SKM-1 (cell line): Measurements from ENCODE around the gene PSMG3.

Experiments
- DNase-seq: peaks from one replicate; lab custom pipeline; 2025; ENCODE audit not compliant: unreplicated experiment; lab: John Stamatoyannopoulos, UW

PSMG3 gene

DNA sequence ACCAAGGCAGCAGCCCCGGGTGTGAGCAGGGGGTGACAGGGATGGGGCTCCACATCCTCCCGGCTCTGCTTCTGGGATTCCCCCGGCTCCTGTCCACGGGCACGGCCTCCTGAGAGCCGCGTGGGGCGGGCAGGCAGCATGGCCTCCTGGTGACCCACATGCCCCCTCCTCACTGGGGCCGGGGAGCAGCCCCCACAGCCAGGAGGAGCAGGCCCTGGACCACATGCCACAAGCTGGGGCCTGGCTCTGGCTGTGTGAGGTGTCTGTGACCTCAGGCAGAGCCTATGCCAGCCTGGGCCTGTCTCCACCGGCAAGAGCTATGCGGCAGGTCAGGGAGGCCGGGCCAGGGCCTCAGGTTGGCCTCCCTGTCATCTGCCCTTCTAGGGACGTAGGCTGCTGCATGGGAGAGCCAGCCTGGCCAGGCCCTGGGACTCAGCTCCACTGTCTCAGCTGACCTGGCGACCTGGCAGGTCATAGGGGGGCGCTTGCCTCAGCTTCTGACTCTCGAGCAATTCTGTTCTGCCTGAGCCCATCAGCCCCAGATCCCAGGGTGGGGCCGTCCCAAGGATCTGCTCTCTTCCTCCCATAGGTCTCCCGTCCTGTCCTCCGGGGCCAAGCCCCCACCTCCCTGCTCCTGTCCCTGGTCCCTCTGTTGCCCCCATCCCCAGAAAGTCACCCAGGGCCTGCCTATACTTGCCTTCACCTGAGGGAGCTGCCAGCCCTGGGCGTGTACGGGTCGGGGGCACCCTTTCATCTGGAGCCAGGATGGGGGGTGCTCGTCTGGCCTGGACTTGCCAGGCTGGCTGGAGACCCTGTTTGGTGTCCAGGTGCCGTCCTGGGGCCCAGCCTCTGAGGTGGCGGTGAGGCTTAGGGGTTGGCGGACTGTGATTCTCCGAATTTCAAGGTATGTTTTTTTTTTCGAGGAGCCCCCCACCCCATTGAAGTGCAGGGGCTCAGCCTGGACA is 9.9 kb downstream of the PSMG3 start:
- no peak for DNase-seq

DNA sequence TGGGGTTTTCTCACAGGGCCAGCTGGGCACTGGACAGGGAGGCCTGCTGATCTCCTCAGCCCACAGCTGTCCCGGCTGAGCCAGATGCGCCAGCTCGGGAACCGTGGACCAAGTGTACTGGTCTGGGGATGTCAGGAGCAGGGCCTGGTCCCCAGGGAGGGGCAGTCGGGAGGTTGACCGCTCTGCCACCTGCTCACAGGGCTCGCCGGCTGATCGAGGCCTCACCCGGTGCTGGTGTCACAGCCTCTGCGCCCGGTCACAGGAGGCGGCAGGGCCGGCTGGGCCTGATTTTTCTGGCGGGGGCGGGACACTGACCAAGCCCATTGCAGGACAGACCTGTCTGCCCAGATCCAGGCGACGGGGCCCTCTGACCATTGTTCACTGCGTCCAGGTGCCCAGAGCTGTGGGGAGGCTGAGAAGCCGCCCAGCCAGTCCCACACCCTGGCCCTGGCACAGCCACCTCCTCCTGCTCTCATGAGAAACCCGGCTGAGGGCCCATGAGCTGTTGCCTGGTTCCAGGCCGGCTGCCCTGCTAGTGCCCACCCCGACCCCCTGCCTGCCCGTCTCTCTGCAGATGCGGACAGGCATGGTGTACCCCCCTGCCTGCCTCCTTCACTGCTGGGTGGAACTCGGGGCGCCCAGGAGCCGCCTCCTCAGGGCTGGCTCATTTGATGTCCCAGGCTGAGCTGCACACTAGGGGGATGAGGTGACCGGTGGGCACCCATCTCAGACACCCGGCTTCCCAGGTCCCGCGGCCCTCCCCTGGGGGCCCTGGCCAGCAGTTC is 10.8 kb downstream of the PSMG3 start:
- DNase-seq, result no peak

DNA sequence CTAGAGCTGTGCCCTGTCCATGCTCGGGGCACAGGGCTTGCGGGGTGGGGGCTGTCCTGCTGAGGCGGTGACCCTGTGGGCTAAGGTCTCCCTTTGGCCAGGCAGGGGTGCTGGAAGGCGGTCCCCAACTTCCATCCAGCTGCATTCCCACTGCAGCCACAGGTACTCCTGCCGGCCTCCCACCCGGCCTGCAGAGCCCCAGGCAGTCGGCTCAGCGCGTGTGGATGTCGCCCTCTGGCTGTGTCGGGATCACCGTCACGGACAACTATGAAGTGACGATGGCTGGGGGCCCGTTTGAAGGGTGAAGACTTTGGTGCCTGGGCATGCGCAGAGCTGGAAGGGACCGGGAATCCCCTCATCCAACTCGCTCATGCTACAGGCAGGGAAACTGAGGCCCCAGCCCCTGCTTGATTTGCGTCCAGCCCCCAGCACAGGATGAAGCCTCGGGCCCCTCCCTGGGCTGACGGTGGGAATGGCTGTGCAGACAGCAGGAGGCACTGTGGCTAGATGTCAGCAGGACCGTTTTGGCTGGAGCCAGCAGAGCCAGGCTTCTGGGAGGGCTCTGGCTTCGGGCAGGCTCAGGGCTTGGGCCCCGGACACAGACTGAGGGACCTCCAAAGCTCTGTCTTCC is 11.5 kb downstream of the PSMG3 start:
- no peak for DNase-seq

DNA sequence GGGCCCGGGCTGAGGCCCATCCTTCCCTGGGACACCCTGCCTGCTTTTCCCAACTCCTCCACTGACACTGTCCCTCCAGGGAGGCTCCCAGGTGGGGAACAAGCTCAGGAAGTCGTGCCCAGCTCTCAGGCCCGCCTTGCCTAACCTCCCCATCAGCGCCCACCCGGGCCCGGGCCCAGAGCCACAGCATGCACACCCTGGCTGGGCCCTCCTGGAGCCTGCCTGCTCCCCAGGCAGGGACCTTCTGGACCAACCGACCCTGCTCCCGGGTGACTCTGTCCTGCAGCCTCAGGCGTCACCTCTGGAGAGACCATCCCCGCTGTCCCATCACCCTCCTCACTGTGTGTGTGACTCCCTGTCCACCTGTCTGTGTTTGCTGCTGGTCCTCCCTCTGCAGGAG is 12.1 kb downstream of the PSMG3 start:
- no peak for DNase-seq

DNA sequence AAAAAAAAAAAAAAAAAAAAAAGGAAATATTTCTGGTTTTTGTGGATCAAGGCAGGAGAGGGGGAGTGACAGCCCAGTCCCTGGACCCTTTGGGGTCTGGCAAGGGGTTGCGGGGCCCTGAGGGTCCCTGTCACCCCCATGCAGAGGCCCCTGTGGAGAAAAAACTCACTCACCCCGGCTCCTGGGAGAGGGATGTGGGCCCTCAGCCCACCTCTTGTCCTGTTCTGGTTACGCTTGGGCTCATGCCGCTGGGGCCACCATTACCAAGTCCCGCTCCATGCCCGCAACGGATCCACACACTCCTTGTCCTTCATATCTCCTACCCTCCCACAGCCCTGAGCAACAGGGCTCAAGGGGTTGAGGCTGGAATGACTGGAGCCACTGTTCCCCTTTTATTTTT is 12.8 kb downstream of the PSMG3 start:
- no peak for DNase-seq

DNA sequence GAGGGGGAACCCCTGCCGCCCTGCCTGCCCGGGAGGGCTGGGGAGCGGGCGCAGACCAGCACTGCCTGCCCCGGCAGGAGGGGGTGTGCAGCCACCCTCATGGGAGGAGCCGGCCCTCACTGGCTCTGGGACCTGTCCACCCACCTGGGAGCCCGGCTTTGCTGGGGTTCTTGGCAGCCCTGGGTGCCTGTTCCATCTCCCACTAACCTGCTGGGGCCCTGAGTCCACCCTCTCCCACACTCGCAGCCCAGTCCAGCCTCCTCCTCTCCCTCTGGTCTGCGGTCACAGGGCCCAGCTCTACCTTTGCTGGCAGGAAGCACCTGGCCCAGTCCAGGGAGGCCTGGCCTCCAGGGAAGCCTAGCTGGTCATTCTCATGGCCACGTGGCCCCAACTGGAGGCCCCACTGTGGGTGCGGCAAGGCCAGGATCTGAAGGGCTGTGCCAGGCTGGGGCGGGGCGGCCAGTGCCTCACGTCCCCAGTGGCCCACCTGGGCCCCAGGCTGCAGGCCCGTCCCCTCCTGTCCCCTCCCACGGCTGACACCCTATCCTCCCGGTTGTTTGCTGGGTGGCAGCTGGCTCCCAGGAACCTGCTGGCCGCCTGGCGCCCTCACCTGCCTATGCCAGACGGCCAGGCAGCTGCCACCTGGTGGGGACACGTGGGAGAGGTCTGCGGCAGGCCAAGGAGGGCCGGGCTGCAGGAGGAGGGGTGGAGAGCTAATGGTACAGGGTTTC is 13.9 kb downstream of the PSMG3 start, which contains the start of gene TMEM184A:
TMEM184A (minus strand) TSS at position 393 of the 731 bp plus-strand sequence. CDS start 721 bp downstream, outside the sequence.
- no peak for DNase-seq

DNA sequence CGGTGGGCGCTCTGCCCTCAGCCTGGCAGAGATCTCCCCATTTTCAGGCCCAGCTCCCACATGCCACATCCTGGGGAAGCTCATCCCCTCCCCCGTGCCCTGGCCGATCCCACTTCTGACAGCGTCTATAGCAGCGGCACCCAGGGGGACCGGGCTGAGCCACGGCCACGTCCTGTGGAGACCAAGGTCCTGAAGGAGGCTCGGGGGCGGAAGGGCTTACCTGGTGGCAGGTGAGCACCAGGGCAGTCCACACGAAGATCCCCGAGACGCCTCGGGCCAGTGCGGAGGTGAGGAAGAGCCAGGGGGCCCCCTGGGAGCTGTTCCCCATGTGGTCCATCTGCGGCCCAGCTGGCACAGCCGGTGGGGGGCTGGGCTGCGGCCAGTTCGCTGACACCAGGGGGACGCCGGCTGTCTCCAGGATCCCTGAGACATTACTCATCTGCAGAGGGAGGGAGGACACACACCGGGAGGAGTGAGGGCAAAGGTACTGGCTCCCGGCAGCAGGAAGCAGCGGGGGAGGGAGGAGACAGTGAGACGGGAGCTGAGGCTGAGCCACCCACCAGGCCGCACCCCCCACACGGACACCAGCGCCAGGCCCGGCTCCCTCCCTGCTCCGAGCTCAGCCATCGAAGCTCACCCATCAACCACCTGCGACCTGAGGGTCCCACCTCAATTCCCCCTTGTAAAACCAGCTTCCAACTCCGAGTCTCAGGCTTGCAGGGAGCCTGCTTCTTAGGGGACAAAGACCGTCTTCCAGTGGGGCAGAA is 14.6 kb downstream of the PSMG3 start:
- no peak for DNase-seq

DNA sequence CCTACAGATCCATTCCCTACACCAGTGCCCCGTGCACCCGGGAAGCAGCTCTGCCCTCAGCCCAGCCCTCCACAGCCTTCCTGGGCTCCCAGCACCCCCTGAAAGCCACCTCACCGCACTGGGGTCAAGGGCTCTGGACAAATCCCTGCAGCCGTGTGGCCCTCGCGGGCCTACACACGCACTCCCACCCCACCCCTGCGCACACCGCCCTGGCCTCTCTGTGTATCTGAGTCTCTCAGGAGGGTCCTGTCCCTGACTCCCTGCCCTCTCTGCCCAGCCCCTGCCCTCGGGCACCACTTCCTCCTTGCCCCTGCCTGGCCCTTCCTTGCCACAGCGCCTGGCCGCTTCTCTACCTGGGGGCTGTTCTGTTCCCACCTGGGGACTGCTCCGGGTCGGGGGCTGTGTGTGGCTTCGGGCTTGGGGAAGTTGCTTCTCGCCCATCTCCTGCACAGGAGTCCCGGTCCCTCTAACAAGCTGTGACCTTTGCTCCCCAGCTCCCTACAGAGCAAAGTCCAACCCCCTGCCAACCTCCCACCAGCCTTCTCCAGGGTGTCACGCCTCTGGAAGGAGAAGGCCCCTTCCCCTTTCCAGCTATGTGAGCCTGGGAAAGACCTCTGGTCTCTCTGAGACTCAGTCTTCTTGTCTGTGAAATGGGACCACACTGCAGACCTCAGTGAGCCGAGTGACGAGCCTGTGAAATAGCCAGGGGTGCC is 15.3 kb downstream of the PSMG3 start:
- DNase-seq, result no peak

DNA sequence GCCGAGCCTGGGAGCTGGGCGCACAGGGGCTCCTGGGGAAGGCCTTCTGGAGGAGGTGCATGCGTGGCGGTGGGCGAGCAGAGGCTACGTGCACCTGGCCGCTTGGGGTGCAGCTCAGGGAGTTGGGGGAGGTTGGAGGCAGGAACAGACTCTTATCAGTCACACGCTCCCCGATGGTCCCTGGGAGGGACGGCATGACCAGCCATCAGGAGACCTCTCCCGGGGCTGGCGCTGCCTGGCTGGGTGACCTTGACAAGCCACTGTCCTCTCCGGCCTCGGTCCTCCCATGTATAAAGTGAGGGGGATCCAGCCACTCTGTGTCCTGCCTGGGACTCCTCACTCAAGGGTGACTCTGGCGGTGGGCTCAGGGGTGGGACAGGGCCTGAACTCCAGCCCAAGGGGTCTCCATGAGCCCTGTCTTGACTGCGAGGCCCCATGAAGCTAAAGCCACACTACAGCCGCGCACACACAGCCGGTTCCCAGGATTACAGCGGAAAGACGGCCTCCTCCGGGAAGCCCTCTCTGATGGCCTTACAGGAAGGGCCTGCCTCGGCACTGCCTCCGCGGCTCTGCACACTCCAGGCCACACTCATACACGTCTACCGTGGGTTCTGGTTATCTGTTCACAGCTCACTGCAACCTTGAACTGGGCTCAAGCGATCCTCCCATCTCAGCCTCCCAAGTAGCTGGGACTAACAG is 16.2 kb downstream of the PSMG3 start:
- no peak for DNase-seq

DNA sequence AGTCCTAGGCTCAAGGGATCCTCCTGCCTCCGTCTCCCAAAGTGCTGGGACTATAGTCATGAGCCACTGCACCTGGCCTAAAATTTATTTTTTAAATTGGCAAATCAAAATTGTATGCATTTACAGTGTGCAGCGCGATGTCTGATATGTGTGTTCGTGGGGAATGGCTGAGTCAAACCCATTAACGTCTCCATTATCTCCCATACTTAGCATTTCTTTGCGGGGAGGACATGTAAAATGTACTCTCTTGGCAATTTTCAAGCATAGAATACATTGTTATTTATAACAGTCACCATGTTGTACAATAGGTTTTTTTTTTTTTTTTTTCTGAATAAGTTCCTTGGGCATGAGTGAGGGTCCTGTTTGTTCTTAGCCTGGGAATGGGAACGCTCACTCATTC is 17.6 kb downstream of the PSMG3 start:
- DNase-seq, result no peak

DNA sequence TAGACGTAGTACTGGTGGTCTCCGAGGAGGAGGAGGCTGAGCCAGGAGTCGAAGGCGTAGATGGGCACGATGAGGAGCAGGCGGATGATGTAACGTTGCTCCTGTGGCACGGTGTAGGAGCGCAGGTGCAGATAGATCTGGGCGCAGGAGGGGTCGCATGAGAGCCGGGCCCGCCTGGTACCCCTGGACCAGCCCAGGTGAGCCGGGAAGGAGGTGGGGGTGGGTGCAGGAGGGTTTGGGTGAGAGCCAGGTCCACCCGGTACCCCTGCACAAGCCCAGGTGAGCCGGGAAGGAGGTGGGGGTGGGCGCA is 19.0 kb downstream of the PSMG3 start:
- no peak for DNase-seq

DNA sequence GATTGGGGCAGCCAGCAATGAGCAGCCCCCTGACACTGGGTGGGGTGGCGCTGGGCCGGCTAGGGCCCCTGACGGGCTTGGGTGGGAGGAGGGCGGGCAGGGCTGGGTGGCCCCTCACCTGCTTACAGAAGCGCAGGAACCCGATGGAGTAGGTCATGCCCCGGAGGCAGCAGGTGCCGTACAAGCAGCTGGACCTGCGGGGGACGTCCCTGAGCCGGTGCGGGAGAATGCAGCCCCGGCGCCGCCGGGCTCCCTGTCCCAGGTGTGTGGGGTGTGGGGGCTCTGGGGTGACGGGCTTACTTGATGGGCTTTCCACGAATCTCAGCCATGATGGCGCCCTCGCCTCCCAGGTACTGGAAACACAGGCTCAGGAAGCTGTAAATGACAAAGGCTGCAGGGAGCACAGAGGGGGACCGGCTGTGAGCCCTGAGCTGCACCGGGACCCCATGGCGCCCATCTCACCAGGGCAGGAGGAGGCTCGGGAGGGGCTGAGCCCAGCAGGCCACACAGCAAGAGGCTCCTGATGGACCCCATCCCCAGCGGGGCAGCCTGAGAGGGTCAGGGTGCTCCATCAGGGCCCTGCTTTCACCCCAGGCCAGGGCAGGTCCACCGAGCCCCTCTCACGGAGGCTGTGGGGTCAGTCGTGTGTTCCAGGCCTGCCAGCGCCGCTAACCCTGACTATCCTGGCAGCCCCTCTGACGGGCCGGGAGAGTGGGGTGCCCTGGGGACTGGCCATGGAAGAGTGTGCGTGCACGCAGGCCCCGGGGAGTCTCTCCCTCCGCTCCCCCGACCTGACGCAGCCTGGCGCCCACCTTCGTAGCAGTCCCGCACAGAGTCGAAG is 19.6 kb downstream of the PSMG3 start:
- no peak for DNase-seq

DNA sequence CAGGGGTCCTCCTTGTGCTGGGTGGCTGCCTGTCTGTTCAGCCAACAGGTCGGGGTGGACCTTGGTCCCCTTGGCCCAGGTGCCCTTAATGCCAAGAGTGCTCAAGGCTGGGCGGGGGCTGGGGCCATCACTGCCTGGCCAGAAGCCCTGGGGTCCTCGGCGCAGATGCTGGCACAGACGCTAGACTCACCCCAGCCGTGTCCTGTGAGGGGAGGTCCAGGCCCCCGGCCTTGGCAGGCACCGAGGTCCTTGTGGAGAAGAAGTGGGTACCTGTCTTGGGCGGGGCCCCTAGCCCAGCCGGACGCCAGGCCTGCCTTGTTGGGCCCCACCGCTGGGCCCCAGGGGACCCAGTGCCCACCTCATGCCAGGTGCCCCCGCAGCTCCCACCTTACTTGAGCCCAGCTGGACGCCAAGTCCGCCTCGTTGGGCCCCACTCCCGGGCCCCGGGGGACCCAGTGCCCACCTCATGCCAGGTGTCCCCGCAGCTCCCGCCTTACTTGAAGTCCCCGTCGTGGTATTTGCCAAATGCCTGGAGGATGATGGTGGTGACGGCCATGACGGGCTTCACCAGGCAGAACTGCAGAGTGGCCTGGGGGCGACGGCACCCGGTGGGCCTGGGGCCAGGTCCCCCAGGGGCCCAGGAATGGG is 20.4 kb downstream of the PSMG3 start:
- no peak for DNase-seq

DNA sequence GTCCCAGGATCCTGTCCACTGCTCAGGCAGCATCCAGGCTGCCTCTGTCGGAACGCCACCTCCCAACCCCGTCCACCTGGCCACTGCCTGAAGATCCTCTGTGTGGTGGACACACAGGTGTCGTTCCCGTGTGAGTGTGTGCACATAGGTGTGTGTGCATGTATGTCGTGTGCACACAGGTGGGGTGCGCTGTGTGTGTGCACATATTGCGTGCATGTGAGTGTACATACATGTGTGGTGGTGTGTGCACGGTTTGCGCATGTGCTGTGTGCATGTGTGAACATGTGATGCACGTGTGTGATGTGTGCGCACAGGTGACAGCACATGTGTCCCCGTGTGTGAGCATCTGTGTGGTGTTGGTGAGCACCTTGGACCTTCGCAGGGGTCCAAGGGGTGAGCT is 20.9 kb downstream of the PSMG3 start:
- no peak for DNase-seq

DNA sequence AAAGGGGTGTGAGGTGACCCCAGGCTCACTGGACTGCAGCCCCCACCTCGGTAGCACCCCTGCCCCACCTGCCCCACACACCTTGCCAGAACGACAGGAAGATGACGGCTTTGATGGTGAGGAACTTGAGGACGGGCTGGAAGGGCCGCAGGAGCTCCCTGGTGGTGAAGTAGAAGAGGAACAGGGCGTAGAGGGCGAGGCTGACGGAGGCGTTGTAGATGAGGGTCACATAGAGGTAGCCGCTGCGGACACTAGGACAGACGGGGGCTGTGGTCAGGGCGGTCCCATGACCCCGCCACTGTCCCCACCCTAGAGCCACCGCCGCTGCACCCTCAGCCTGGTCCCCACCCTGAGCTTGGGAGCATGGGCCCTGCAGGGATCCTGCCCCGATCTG is 21.4 kb downstream of the PSMG3 start:
- no peak for DNase-seq

DNA sequence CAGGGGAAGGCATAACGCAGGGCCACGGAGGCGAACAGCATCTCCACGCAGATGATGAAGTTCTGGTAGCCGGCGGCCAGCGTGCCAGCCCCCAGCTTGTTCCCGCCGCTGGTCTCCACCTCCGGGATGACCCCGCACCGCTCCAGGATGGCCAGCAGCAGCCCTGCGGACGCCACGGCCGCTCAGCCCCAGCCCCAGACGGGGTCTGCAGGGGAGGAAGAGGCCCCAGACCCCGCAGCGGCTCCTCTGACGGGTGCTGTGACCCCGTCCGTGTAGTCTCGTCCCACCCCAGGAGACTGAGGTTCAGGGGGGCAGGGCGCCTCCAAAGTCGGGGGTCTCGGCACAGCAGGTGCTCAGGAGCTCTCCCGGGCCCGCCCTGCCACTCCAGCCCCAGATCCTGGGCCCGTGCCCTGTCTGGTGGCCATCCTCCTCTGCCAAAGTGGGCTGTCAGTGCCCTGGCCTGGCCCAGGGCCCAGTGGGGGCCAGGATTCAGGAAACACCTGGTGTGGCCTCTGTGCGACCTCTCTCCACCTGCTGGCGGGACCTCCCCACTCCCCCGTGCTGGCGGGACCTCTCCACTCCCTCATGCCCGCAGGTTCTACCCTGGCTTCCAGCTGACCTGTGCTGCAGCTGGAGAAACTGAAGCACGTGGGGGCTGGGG is 21.9 kb downstream of the PSMG3 start:
- no peak for DNase-seq
